ENCODE results near the gene SH3TC1.

DNA sequence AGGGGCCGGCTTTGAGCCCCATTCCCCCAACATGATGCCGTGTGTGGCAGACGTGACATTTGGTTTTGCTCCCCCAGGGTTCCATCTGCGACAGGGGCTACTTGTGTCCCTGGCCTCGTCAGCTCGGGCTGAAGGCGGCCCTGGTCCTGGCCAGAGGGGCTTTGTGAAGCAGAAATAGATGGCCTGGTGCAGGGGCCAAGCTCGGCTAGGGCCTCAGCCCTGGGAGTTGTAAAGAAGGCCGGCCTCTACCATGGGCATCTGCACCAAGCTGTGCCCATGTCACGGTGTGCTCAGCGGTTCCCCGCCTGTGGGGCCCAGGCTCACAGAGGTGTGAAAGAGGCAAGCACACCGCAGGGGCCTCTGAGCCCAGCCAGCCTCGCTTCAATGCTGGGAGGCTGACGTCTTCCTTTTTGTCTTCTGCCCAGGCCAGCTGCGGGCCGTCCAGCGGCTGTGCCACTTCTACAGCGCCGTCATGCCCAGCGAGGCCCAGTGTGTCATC, 32.5 kb downstream of the SH3TC1 start:
- no peak for TF ChIP-seq POLR2A (IDR thresholded peaks at IDR 0.05)
- TF ChIP-seq, protein P1, sequence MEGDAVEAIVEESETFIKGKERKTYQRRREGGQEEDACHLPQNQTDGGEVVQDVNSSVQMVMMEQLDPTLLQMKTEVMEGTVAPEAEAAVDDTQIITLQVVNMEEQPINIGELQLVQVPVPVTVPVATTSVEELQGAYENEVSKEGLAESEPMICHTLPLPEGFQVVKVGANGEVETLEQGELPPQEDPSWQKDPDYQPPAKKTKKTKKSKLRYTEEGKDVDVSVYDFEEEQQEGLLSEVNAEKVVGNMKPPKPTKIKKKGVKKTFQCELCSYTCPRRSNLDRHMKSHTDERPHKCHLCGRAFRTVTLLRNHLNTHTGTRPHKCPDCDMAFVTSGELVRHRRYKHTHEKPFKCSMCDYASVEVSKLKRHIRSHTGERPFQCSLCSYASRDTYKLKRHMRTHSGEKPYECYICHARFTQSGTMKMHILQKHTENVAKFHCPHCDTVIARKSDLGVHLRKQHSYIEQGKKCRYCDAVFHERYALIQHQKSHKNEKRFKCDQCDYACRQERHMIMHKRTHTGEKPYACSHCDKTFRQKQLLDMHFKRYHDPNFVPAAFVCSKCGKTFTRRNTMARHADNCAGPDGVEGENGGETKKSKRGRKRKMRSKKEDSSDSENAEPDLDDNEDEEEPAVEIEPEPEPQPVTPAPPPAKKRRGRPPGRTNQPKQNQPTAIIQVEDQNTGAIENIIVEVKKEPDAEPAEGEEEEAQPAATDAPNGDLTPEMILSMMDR (IDR thresholded peaks at IDR 0.05): no peak
